ENCODE data around the gene ARHGEF11. TPM values are rescaled to one million over a fixed set of nuclear protein-coding genes. Genes with fewer than 3 reads are reported as not detected.
A peak's percentile ranks its signal among the peaks of the same experiment; 100 is the strongest.

The ARHGEF11 gene
- total RNA-seq, 6 donors from 2014 or later, result 39.2 to 170 (median 50.9) TPM

DNA sequence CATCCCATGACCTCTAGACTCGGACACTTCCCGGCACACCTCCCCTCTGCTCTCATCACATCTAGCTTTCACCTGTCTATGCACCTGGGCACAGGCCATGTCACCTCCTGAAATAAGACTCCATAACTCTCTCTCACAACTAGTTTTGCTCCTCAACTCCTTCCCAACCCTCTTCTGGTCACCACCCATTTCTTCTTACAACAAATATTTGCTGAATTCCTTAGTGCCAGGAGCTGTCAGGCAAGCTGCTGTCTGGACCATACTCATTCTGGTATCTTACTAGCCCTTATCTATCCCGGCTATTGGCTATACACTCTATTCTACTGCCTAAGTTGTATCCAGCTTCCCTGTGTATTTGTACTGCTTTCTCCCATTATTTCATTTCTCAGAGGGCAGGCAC is 76.0 kb downstream of the ARHGEF11 start:
- Histone ChIP-seq H3K4me1 (no peaks in the 10 kb centered on the region), H3K27ac (no peak overlapping the region), H3K36me3 (peaks cover 0 to 57% (median 24%) of the 10 kb centered on the region in 4 donors), H3K4me3 (no peak overlapping the region), H3K9me3 (no peaks in the 10 kb centered on the region), H3K27me3 (no peaks in the 10 kb centered on the region)
- no peak for DNase-seq
- 88 to 93% methylated on average over 3 of the region's 3 CpGs for WGBS, 2 donors
- TF ChIP-seq POLR2A (IDR thresholded peaks at IDR 0.05), result no peak
- TF ChIP-seq, protein P1, sequence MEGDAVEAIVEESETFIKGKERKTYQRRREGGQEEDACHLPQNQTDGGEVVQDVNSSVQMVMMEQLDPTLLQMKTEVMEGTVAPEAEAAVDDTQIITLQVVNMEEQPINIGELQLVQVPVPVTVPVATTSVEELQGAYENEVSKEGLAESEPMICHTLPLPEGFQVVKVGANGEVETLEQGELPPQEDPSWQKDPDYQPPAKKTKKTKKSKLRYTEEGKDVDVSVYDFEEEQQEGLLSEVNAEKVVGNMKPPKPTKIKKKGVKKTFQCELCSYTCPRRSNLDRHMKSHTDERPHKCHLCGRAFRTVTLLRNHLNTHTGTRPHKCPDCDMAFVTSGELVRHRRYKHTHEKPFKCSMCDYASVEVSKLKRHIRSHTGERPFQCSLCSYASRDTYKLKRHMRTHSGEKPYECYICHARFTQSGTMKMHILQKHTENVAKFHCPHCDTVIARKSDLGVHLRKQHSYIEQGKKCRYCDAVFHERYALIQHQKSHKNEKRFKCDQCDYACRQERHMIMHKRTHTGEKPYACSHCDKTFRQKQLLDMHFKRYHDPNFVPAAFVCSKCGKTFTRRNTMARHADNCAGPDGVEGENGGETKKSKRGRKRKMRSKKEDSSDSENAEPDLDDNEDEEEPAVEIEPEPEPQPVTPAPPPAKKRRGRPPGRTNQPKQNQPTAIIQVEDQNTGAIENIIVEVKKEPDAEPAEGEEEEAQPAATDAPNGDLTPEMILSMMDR (IDR thresholded peaks at IDR 0.05), result no peak
- no peak for TF ChIP-seq POLR2AphosphoS5 (IDR thresholded peaks at IDR 0.05)
- no peak for TF ChIP-seq EP300 (IDR thresholded peaks at IDR 0.05)
- no peak for ATAC-seq (ENCODE audit: low FRiP score in 2 of 2)

DNA sequence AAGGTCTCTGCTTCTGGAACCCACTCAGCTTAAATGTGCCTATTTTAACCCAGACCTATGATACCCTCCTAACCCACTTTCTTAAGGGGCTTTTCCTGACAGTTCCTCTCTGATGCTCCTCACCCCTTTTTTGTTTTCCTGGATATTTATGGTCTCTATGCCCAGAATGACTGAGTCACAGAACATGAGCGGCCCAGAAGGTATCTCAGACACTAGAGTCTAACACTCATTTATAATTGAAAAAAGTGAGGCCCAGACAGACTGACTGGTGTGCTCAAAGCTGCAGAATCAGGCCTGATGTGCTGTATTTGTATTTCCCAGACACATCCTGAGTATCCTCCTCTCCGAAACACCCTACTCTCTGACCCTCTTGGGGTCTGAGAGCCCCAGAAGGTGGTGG is 81.1 kb downstream of the ARHGEF11 start:
- Histone ChIP-seq H3K4me3 (no peak overlapping the region), H3K36me3 (peaks cover 19 to 67% (median 32%) of the 10 kb centered on the region in 4 donors), H3K27me3 (no peaks in the 10 kb centered on the region), H3K27ac (peak overlapping the region in 2 of 4 donors; percentile 72 to 80), H3K9me3 (no peaks in the 10 kb centered on the region), H3K4me1 (peaks cover 0 to 13% (median 10%) of the 10 kb centered on the region in 4 donors)
- DNase-seq (no peak), ATAC-seq (ENCODE audit: low FRiP score in 2 of 2) (no peak)
- TF ChIP-seq POLR2AphosphoS5 (IDR thresholded peaks at IDR 0.05) (no peak), EP300 (IDR thresholded peaks at IDR 0.05) (no peak), POLR2A (IDR thresholded peaks at IDR 0.05) (no peak)
- WGBS, 2 donors, result 93 to 98% methylated on average over 2 of the region's 2 CpGs

DNA sequence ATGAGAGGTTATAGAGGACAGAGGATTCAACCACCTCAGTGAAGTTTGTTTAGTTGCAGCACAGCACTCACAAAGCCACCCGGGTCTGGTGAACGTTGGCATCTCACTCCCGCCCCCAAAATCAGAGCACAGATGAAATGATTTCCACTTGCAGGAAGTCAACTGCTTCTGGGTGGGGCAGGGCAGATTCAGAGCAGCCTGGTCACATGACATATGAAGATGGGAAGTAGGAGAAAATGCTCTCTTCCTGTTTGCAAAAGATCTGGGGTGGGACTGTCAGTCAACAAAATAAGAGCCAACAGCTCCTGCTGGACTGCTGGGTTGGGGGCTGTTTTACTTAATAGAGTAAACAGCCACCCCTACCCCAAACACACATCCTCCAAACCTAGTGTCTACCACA is 81.9 kb downstream of the ARHGEF11 start:
- Histone ChIP-seq H3K4me3 (peak overlapping the region in 3 of 4 donors; percentile 6 to 30 (median 11)), H3K9me3 (no peaks in the 10 kb centered on the region), H3K4me1 (peaks cover 0 to 13% (median 10%) of the 10 kb centered on the region in 4 donors), H3K27ac (peak overlapping the region; percentile 51 to 80 (median 64)), H3K27me3 (no peaks in the 10 kb centered on the region), H3K36me3 (peaks cover 22 to 70% (median 35%) of the 10 kb centered on the region in 4 donors)
- DNase-seq (peak in 1 of 2 donors; percentile 58), ATAC-seq (ENCODE audit: low FRiP score in 2 of 2) (peak in 1 of 2 donors; percentile 78)
- TF ChIP-seq POLR2AphosphoS5 (IDR thresholded peaks at IDR 0.05), result peak in 1 of 2 donors; percentile 61
- TF ChIP-seq, protein P1 (IDR thresholded peaks at IDR 0.05), result no peak
- TF ChIP-seq EP300 (IDR thresholded peaks at IDR 0.05), result peak in 1 of 4 donors; percentile 14
- TF ChIP-seq POLR2A (IDR thresholded peaks at IDR 0.05), result peak in 1 of 4 donors; percentile 36
- WGBS, 2 donors, result 39% methylated on average over 3 of the region's 3 CpGs; no CpG with 5 or more reads in 1 of the 2 donors

DNA sequence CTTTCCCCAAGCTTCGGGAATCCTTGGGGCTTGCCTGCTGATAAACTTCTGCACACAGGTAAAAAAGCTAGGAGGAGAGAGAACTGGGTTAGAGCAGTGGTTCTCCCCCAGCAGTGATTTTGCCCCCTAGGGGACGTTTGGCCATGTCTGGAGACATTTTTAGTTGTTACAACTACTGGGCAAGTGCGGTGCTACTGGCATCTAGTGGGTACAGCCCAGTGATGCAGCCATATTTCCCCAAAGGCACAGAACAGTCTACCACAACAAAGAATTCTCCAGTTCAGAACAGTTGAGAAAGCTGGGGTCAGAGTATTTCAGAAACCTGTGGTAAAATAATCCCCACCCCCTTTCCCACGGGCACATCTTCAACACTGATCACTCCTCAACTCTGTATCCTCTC is 83.8 kb downstream of the ARHGEF11 start:
- Histone ChIP-seq H3K4me1 (peaks cover 0 to 13% (median 10%) of the 10 kb centered on the region in 4 donors), H3K4me3 (peak overlapping the region in 1 of 4 donors; percentile 6), H3K36me3 (peaks cover 27 to 70% (median 44%) of the 10 kb centered on the region in 4 donors), H3K9me3 (no peaks in the 10 kb centered on the region), H3K27ac (no peak overlapping the region), H3K27me3 (no peaks in the 10 kb centered on the region)
- no peak for ATAC-seq (ENCODE audit: low FRiP score in 2 of 2)
- no peak for DNase-seq
- TF ChIP-seq POLR2A (IDR thresholded peaks at IDR 0.05), result no peak
- no peak for TF ChIP-seq POLR2AphosphoS5 (IDR thresholded peaks at IDR 0.05)
- TF ChIP-seq, protein P1 (IDR thresholded peaks at IDR 0.05), result no peak
- TF ChIP-seq EP300 (IDR thresholded peaks at IDR 0.05), result no peak
- 61 to 72% methylated on average over 4 of the region's 4 CpGs for whole genome bisulfite sequencing, 2 donors

DNA sequence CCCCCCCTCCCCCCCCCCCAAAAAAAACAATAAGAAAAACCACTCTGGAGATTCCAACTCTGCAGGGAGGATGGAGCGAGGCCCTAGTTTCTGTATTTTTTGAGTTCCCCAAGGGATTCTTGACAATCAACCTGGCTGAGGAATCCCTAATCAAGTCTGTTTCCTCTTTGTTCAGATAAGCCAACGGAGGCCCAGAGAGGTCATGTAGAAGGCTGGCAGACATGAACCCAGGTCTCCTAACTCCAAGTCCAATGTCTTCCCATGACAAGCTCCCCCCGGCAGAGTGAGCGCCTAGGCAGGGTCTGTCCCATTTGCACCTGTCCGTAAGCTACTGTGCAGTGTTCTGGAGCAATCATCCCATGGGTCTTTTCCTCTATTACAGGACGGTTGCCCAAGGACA is 85.6 kb downstream of the ARHGEF11 start:
- peak overlapping the region in 1 of 4 donors; percentile 35 for H3K27ac ChIP-seq
- ATAC-seq (ENCODE audit: low FRiP score in 2 of 2), result no peak
- peaks cover 34 to 81% (median 60%) of the 10 kb centered on the region in 4 donors for H3K36me3 ChIP-seq
- no peak for DNase-seq
- WGBS, 2 donors, result 86 to 87% methylated on average over 6 of the region's 6 CpGs
- no peaks in the 10 kb centered on the region for H3K9me3 ChIP-seq
- H3K27me3 ChIP-seq, result no peaks in the 10 kb centered on the region
- no peak overlapping the region for H3K4me3 ChIP-seq
- no peak for TF ChIP-seq POLR2A (IDR thresholded peaks at IDR 0.05)
- no peak for TF ChIP-seq EP300 (IDR thresholded peaks at IDR 0.05)
- TF ChIP-seq, protein P1 (IDR thresholded peaks at IDR 0.05), result no peak
- no peak for TF ChIP-seq POLR2AphosphoS5 (IDR thresholded peaks at IDR 0.05)
- H3K4me1 ChIP-seq, result peaks cover 0 to 13% (median 10%) of the 10 kb centered on the region in 4 donors

Data from upper lobe of left lung (tissue), 6 donors.